Endothelial cell of umbilical vein (primary cell): Measurements from ENCODE around the gene PPY. TPM values are rescaled to one million over a fixed set of nuclear protein-coding genes. Genes with fewer than 3 reads are reported as not detected.

Experiments
- BruUV-seq: library from RNA; stranded (reverse); fragments of 400-500 nt; replicated peaks from 2 replicates; lab custom pipeline; 2021; lab: Mats Ljungman, UMichigan
- CTCF ChIA-PET: fragments of 300-600, 350-600 bp; sonication (Branson Sonifier 250); formaldehyde crosslinking; loops from one replicate; lab custom pipeline; 2021; ENCODE audit warnings: antibody characterized with exemption, inconsistent platforms; lab: Charles Lee
- POLR2A ChIA-PET: fragments of 300-600, 350-600 bp; sonication (Branson Sonifier 250); formaldehyde crosslinking; loops from one replicate; lab custom pipeline; 2021; ENCODE audit warnings: antibody characterized with exemption, inconsistent platforms; lab: Charles Lee
- DNase-seq: peaks from one replicate; pipeline ENCODE4 v3.0.0-alpha.2; 2011; ENCODE audit warnings: low read depth, low spot score
- FAIRE-seq: peaks from 2 replicates; lab custom pipeline; 2011; peaks lifted over from hg19 to GRCh38; lab: Jason Lieb, UNC
- H2AFZ ChIP-seq: 2 replicates; pipeline ENCODE4 v1.6.0; 2012; ENCODE audit warnings: low read depth, low read length, control low read depth, inconsistent platforms
- H3K27ac ChIP-seq: 2 replicates; pipeline ENCODE4 v1.5.1; 2011; ENCODE audit warnings: low read depth, mild to moderate bottlenecking, control low read depth, low read length, moderate library complexity; ENCODE audit not compliant: insufficient read depth
- H3K27me3 ChIP-seq, 2 experiments: 2 replicates each; pipeline versions ENCODE4 v1.6.0 to v1.6.1; 2011; ENCODE audit warnings: low read length in 2 of 2, mixed read lengths in 1 of 2; ENCODE audit not compliant: control insufficient read depth in 2 of 2, insufficient read depth in 2 of 2
- H3K36me3 ChIP-seq, 2 experiments: 2 replicates in 1 of 2; 3 replicates in 1 of 2; pipeline ENCODE4 v1.5.1; 2011; ENCODE audit warnings: low read length in 2 of 2, mild to moderate bottlenecking in 1 of 2, moderate library complexity in 1 of 2; ENCODE audit not compliant: control insufficient read depth in 2 of 2, insufficient read depth in 2 of 2; ENCODE audit errors: extremely low read depth in 1 of 2
- H3K4me1 ChIP-seq: 3 replicates; pipeline ENCODE4 v1.5.1; 2011; ENCODE audit warnings: mild to moderate bottlenecking, low read length; ENCODE audit not compliant: control insufficient read depth, insufficient read depth; ENCODE audit errors: extremely low read depth
- H3K4me2 ChIP-seq: 2 replicates; pipeline ENCODE4 v1.6.1; 2011; ENCODE audit warnings: low read length, control low read depth, mixed read lengths; ENCODE audit not compliant: insufficient read depth
- H3K4me3 ChIP-seq, 3 experiments: fragments of 200-600 bp in 1 of 3; sonication (generic), shearing (Covaris generic) in 1 of 3; replicated peaks in 1 of 3; 2 replicates each; pipeline ENCODE4 v1.5.1; 2011 to 2016; ENCODE audit warnings: control low read depth in 3 of 3, low read length in 3 of 3, mild to moderate bottlenecking in 2 of 3, inconsistent platforms in 1 of 3, low read depth in 1 of 3, moderate library complexity in 1 of 3; ENCODE audit not compliant: insufficient read depth in 1 of 3
- H3K79me2 ChIP-seq: 2 replicates; pipeline ENCODE4 v1.6.0; 2012; ENCODE audit warnings: low read length, inconsistent platforms; ENCODE audit not compliant: control insufficient read depth, insufficient read depth
- H3K9ac ChIP-seq: replicated peaks from 2 replicates; pipeline ENCODE3; 2011; ENCODE audit warnings: low read length, control low read depth; ENCODE audit not compliant: insufficient read depth; ENCODE audit errors: extremely low read depth
- H3K9me1 ChIP-seq: replicated peaks from 3 replicates; pipeline ENCODE4 v1.6.0; 2011; ENCODE audit warnings: mild to moderate bottlenecking, low read length; ENCODE audit not compliant: control insufficient read depth, insufficient read depth; ENCODE audit errors: extremely low read depth
- H3K9me3 ChIP-seq: replicated peaks from 2 replicates; pipeline ENCODE4 v1.5.1; 2012; ENCODE audit warnings: low read length, inconsistent platforms; ENCODE audit not compliant: control insufficient read depth, insufficient read depth
- H4K20me1 ChIP-seq: replicated peaks from 2 replicates; pipeline ENCODE3; 2011; ENCODE audit warnings: mild to moderate bottlenecking, low read length; ENCODE audit not compliant: control insufficient read depth, insufficient read depth; ENCODE audit errors: extremely low read depth
- EZH2 ChIP-seq: IDR thresholded peaks from 2 replicates; pipeline ENCODE4 v1.6.1; 2012; ENCODE audit warnings: borderline replicate concordance, low read depth, mild to moderate bottlenecking, moderate library complexity, low read length, inconsistent platforms; ENCODE audit not compliant: severe bottlenecking
- FOS ChIP-seq: IDR thresholded peaks from 2 replicates; pipeline ENCODE4 v1.6.1; 2011; ENCODE audit warnings: mild to moderate bottlenecking, low read length, moderate library complexity, borderline replicate concordance; ENCODE audit not compliant: insufficient read depth
- GATA2 ChIP-seq: IDR thresholded peaks from 2 replicates; pipeline ENCODE4 v1.7.0; 2011; ENCODE audit warnings: low read depth, mild to moderate bottlenecking, moderate library complexity, mixed read lengths, low read length; ENCODE audit not compliant: insufficient read length, insufficient read depth
- JUN ChIP-seq: IDR thresholded peaks from 2 replicates; pipeline ENCODE4 v1.6.1; 2011; ENCODE audit warnings: borderline replicate concordance, low read depth; ENCODE audit not compliant: insufficient read length, insufficient read depth
- MAX ChIP-seq: IDR thresholded peaks from 2 replicates; pipeline ENCODE4 v1.6.1; 2011; ENCODE audit not compliant: insufficient read depth, insufficient read length
- MYC ChIP-seq: IDR thresholded peaks from one replicate; pipeline ENCODE4 v1.6.1; 2011; ENCODE audit warnings: mild to moderate bottlenecking, low read depth, low read length
- POLR2A ChIP-seq: IDR thresholded peaks from 2 replicates; pipeline ENCODE4 v1.6.1; 2012; ENCODE audit warnings: low read depth, mild to moderate bottlenecking, control low read depth, low read length
- POLR2AphosphoS5 ChIP-seq: IDR thresholded peaks from 2 replicates; pipeline ENCODE4 v1.6.1; 2012; ENCODE audit warnings: low read depth, mild to moderate bottlenecking, control low read depth, low read length, moderate library complexity; ENCODE audit not compliant: insufficient read depth
- dilution Hi-C: fragments of 300-500 bp; cut with MboI; formaldehyde crosslinking; loops from one replicate; pipeline ENCODE4 v1.15.0; 2019; ENCODE audit warnings: low sequenced_read_pairs; ENCODE audit not compliant: extremely low pct_ligation_motif_present
- intact Hi-C: fragments of 100-400 bp; cut with micrococcal nuclease; formaldehyde crosslinking; loops from one replicate; pipeline ENCODE4 v1.10.0; 2022
- polyA plus RNA-seq, 4 experiments: library from polyadenylated mRNA; depleted of rRNA in 3 of 4; stranded (reverse) in 3 of 4; unstranded in 1 of 4; fragments of >200 nt; gene quantifications; 2 replicates each; pipeline versions ENCODE4 v1.2.1 to v1.2.3, GENCODE V29; 2011 to 2012; ENCODE audit warnings: missing spikeins in 1 of 4
- total RNA-seq: library from RNA; stranded (reverse); gene quantifications from 2 replicates; pipeline ENCODE4 v1.2.3, GENCODE V29; 2021
- TF ChIP-seq, protein P1 (sequence below), 2 donors: IDR thresholded peaks; 1 replicate in 1 of 2; 2 replicates in 1 of 2; pipeline ENCODE4 v1.5.1; 2011; ENCODE audit warnings: low read length in 2 of 2, mild to moderate bottlenecking in 2 of 2, moderate library complexity in 2 of 2, control low read depth in 1 of 2, inconsistent platforms in 1 of 2, low read depth in 1 of 2; ENCODE audit not compliant: insufficient read depth in 1 of 2; ENCODE audit errors: extremely low read depth in 1 of 2

Gene PPY
- total and polyA plus RNA-seq, 2 donors (not counting 3 experiments of a cell fraction or from before 2014, with no cell fraction given), result not detected

DNA sequence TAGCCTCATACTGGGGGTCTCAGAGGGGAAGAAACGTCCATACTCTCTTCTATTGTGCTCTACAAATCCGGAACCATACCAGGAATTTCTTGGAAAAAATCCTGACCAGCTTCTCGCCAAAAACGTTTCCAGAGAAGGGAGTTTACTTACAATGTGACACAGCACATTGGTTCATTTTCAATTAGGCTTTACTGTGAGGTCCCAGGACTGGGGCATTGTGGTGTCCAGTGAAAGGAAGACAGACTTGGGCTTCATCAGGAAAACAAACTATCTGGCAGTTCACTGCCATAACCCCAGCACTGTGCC is 49.7 kb downstream of the PPY start:
- ChIA-PET CTCF (interaction anchor here (1.1 to 9.9 kb wide), 3 partner anchors 12 to 47 kb away, joined by 3 to 69 read pairs (median 3); no protein-coding TSS in a partner anchor), POLR2A (no interaction called here)
- Histone ChIP-seq H3K9ac (no peak overlapping the region), H3K79me2 (no peaks in the 10 kb centered on the region), H3K27me3 (peaks cover 0 to 3% of the 10 kb centered on the region in 2 experiments), H3K4me2 (no peak overlapping the region), H3K9me1 (no peaks in the 10 kb centered on the region), H3K4me3 (no peak overlapping the region), H3K27ac (no peak overlapping the region), H4K20me1 (no peaks in the 10 kb centered on the region), H3K9me3 (no peaks in the 10 kb centered on the region), H2AFZ (no peak overlapping the region), H3K36me3 (no peaks in the 10 kb centered on the region), H3K4me1 (no peaks in the 10 kb centered on the region)
- TF ChIP-seq MYC (no peak), JUN (no peak), FOS (no peak), EZH2 (no peak), POLR2AphosphoS5 (no peak), POLR2A (no peak), MAX (no peak), GATA2 (no peak)
- TF ChIP-seq, protein P1, sequence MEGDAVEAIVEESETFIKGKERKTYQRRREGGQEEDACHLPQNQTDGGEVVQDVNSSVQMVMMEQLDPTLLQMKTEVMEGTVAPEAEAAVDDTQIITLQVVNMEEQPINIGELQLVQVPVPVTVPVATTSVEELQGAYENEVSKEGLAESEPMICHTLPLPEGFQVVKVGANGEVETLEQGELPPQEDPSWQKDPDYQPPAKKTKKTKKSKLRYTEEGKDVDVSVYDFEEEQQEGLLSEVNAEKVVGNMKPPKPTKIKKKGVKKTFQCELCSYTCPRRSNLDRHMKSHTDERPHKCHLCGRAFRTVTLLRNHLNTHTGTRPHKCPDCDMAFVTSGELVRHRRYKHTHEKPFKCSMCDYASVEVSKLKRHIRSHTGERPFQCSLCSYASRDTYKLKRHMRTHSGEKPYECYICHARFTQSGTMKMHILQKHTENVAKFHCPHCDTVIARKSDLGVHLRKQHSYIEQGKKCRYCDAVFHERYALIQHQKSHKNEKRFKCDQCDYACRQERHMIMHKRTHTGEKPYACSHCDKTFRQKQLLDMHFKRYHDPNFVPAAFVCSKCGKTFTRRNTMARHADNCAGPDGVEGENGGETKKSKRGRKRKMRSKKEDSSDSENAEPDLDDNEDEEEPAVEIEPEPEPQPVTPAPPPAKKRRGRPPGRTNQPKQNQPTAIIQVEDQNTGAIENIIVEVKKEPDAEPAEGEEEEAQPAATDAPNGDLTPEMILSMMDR (IDR thresholded peaks at IDR 0.05; ENCODE audit: extremely low read depth in 1 of 2, insufficient read depth in 1 of 2, low read depth in 1 of 2, low read length in 2 of 2), result no peak
- dilution Hi-C loops (no loop called here), intact Hi-C loops (no loop called here)
- BruUV-seq, result no TSS peak
- DNase-seq (no peak), FAIRE-seq (no peak)
